HuH-7 (cell line): ENCODE data around the gene PRAMEF14.
"Not testable (repeated sequence)": the region's sequence is repeated elsewhere in the genome, so short reads cannot be mapped to it uniquely, and the experiment has no call there.

Source experiments
- DNase-seq: peaks from one replicate; pipeline ENCODE4 v3.0.0; 2011; ENCODE audit warnings: low spot score

The PRAMEF14 gene, protein sequence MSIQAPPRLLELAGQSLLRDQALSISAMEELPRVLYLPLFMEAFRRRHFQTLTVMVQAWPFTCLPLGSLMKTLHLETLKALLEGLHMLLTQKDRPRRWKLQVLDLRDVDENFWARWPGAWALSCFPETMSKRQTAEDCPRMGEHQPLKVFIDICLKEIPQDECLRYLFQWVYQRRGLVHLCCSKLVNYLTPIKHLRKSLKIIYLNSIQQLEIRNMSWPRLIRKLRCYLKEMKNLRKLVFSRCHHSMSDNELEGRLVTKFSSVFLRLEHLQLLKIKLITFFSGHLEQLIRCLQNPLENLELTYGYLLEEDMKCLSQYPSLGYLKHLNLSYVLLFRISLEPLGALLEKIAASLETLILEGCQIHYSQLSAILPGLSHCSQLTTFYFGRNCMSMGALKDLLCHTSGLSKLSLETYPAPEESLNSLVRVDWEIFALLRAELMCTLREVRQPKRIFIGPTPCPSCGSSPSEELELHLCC

DNA sequence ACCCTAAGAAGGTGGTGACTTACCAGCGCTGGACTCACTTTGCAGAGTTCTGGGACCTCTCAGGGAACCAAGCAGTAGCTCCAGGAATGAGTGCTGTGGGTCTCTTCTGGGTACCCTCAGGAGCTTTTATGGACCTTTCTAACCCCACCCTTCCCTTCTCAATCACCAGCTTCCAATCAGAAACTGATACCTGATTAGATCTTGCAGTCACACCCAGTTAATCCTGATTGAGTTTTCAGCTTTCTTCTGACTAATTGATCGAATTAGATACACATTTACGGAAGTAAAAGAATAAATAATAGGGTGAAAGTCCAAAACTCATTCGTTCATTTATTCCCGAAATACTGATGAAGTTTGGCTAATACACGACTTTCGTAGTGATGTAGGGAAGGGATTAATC lies at the start of gene PRAMEF14:
TSS of gene PRAMEF14 (minus strand) at position 101 of the 400 bp plus-strand sequence. CDS start 1,820 bp downstream, outside the sequence.
- not testable (repeated sequence) for DNase-seq

DNA sequence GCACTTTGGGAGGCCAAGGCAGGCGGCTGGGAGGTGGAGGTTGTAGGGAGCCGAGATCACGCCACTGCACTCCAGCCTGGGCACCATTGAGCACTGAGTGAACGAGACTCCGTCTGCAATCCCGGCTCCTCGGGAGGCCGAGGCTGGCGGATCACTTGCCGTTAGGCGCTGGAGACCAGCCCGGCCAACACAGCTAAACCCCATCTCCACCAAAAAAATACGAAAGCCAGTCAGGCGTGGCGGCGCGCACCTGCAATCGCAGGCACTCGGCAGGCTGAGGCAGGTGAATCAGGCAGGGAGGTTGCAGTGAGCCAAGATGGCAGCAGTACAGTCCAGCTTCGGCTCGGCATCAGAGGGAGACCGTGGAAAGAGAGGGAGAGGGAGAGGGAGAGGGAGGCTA lies 48.4 kb upstream of the PRAMEF14 start:
- not testable (repeated sequence) for DNase-seq

DNA sequence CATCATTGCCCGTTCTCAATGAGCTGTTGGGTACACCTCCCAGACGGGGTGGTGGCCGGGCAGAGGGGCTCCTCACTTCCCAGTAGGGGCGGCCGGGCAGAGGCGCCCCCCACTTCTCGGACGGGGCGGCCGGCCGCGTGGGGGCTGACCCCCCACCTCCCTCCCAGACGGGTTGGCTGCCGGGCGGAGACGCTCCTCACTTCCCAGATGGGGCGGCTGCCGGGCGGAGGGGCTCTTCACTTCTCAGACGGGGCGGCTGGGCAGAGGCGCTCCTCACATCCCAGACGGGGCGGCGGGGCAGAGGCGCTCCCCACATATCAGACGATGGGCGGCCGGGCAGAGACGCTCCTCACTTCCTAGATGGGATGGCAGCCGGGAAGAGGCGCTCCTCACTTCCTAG lies 47.8 kb upstream of the PRAMEF14 start:
- DNase-seq = not testable (repeated sequence)

DNA sequence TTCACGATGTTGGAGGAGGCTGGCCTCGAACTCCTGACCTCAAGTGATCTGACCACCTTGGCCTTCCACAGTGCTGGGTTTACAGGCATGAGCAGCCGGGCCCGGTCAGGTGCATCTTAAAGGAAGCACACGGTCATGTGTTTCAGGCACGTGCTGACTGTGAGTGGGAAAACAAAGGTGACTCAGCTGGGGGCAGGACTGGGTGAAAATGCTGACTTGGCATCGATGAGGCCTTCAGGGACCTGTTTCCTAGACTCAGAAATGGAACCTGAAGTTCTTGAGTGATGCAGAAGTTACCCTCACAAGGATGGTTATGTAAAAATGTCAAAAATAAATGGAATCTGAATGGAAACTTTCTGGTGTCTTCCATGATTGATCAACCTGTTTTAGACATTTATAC lies 46.1 kb upstream of the PRAMEF14 start:
- DNase-seq = not testable (repeated sequence)

DNA sequence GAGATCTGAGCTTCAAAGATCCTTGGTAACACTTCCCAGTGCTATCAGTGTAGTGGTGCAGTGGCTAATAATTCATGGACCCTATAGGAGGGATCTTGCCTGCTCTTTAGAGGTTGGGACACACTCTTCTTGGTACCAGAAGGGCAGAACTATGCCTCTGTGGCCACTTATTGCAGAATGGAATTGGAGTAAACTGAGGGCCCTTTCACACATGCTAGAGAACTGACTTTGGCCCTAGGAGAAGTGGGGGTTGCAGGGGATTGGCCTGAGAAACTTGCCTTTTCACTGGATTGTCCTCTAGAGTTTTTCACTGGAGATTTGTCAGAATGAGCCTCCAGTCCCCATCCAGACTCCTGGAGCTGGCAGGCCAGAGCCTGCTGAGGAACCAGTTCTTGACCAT lies 42.4 kb upstream of the PRAMEF14 start, which contains the start of gene PRAMEF17:
TSS of gene PRAMEF17 (plus strand) at position 301 of the 400 bp plus-strand sequence. CDS start at position 327, 26 bp downstream.
- DNase-seq = not testable (repeated sequence)

DNA sequence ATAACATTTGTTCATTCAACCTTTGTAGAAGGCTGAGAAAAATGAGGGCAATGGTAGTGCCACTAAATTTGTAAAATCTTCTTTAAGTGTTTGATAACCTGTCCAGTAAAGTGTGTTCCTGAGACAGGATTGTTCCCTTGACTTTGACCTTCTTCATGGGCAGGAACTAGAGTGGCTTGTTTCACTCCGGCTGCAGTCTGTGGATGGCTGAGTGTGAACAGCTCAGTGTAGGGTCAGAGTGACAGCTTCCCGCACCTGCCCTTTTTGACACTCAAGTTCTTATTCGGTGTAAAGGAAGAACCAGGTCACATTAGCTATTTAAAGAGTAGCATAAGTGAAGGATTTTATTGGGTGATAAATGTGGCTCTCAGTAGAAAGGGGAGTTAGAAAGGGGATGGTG lies 33.4 kb upstream of the PRAMEF14 start:
- DNase-seq = not testable (repeated sequence)

DNA sequence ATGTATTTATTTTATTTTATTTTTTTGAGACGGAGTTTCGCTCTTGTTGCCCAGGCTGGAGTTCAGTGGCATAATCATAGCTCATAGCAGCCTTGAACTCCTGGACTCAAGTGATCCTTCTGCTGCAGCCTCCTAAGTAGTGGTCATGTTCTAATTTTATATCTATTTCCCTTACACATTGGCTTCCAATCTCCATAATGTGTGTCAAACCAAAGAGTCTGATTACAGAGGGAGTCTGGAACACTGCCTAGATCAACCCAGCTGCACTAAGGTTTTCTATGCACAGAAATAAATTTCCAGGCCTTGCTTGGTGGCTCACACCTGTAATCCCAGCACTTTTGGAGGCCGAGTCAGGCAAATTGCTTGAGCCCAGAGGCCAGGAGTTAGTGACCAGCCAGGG lies 32.0 kb upstream of the PRAMEF14 start:
- DNase-seq = not testable (repeated sequence)

DNA sequence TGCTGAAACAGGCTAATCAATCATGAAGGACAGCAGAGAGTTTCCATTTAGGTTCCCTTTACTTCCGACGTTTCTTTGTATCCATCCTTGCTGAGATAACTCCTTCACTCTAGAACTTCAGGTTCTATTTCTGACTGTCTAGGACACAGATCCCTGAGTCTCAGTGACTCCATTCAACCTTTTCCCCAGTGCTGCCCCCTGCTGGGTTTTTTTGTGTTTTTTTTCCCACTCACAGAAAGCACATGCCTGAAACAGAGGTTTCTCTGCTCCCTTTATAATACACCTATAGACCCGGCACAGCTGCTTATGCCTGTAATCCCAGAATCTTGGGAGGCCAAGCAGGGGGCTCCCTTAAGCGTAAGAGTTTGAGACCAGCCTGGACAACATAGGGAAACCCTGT lies 21.6 kb upstream of the PRAMEF14 start:
- DNase-seq = peak; percentile 1

DNA sequence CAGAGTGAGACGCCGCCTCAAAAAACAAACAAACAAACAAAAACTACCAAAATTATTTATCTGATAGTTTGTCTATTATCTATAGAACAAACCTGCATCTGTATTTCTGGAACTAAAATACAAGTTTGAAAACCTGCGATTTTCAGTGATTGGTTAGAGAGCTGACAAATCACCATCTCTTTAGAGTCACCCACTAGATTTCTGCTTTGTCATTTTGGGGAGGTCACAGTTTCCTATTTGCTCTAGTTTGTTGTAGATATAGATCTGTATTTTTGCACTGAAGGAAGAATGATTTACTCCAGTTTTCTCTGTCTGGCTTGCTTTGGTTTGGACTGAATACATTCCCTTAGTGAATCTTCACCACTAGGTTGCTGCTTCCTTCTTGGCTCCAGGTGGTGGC lies 19.6 kb upstream of the PRAMEF14 start:
- not testable (repeated sequence) for DNase-seq

DNA sequence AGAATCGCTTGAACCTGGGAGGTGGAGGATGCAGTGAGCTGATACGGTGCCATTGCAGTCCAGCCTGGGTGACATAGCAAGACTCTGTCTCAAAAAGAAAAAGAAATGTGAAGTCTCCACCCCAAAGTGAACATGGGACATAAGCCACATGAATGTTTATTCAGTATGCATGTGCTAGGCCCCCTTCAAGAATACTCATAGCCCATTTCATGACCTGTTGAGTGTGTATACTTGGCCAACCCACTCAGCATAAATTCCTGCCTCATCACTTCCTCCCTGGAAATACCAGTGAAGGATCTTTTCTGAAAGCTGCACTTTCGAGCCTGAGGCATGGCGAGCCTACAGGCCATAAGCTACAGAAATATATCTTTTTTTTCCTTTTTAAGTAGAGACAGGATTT lies 18.0 kb upstream of the PRAMEF14 start:
- DNase-seq = not testable (repeated sequence)

DNA sequence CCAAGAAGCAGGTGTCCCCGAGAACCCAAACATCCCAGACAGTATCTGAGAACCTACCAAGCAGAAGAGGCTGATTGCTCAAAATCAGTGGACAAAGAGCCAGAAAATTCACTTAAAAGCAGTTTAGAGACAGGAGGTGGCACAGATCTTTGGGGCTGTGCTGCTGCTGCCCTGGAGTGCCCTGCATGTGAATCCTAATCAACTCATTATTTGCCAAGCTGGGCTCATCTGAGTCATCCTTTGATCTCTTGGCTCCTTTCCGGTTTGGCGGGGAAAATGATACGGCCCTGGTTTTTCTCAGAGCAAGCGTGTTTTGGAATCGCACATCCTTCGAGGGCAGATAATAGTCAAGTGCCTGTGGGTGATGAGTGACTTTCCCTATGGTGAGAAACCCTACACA lies 15.4 kb upstream of the PRAMEF14 start:
- DNase-seq = not testable (repeated sequence)

DNA sequence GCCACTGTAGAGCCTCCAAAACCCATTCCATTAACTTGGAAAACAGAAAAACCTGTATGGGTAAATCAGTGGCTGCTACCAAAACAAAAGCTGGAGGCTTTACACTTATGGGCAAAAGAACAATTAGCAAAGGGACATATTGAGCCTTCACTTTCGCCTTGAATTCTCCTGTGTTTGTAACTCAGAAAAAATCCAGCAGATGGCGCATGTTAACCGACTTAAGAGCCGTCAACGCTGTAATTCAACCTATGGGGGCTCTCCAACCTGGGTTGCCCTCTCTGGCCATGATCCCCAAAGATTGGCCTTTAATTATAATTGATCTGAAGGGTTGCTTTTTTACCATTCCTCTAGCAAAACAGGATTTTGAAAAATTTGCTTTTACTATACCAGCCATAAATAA lies 9.8 kb upstream of the PRAMEF14 start:
- peak; percentile 14 for DNase-seq

DNA sequence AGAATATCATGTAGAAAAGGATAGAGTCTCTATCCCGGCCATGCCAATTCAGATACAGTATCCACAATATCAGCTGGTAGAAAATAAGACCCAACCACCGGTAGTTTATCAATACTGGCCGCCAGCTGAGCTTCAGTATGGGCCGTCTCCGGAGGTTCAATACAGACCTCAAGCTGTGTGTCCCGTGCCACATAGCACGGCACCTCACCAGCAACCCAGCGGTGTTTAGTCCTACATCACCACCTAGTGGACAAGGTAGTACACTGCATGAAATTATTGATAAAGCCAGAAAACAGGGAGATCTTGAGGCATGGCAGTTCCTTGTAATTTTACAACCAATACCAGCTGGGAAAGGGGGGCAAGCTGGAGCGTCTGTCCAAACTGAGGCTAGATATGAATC lies 7.5 kb upstream of the PRAMEF14 start:
- not testable (repeated sequence) for DNase-seq

DNA sequence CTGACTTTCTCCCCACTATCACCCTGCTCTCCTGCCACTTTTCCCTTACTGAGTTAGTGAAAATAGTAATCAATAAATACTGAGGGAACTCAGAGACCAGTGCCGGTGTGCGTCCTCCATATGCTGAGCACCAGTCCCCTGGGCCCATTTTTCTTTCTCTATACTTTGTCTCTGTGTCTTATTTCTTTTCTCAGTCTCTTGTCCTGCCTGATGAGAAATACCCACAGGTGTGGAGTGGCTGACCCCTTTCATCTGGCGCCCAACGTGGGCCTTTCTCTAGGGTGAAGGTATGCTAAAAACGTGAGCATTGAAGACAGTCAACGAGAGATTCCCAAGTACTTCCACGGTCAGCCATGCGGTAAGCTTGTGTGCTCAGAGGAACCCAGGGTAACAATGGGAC lies 6.5 kb upstream of the PRAMEF14 start:
- not testable (repeated sequence) for DNase-seq

DNA sequence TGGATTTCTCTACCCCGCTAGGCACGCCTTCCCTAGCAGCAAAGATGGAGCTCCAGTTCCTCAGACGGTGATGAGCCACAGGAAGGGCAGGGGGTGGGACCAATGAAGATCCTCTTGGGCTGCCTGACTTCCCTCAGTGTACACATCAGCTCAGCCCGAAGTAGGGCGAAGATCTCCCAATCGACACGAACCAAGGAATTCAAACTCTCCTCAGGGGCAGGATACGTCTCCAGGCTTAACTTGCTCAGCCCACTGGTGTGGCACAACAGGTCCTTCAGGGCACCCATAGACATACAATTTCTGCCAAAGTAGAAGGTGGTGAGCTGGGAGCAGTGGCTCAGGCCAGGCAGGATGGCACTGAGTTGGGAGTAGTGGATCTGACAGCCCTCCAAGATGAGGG lies 4.4 kb downstream of the PRAMEF14 start:
- DNase-seq = not testable (repeated sequence)

DNA sequence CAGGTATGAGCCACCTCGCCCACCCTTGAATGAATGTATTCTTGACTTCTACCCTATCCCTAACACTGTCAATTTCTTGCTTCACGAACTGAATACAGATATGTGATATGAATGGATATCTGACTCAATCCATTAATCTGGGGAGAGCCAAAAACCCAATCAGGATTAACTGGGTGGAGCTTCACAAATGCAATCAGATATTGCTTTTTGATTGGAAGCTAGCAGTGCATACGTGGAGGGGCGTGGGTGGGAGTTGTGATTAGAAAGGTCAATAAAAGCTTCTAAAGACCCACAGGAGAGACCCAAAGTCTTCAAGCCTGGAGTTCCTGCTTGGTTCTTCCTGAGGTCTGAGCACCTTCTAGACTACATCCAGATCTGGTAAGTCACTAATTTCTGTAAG lies 31.7 kb downstream of the PRAMEF14 start, which contains the start of gene PRAMEF15:
TSS of gene PRAMEF15 (plus strand) at position 301 of the 400 bp plus-strand sequence. CDS start 2,827 bp downstream, outside the sequence.
- not testable (repeated sequence) for DNase-seq

DNA sequence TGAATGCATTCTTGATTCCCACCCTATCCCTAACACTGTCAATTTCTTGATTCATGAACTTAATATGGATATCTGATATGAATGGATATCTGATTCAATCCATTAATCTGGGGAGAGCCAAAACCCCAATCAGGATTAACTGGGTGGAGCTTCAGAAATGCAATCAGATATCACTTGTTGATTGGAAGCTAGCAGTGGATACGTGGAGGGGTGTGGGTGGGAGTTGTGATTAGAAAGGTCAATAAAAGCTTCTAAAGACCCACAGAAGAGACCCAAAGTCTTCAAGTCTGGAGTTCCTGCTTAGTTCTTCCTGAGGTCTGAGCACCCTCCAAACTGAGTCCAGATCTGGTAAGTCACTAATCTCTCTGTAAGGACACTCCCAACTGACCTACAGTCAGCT lies 43.7 kb downstream of the PRAMEF14 start, which contains the start of gene PRAMEF33:
TSS of gene PRAMEF33 (plus strand) at position 301 of the 400 bp plus-strand sequence. CDS start 2,416 bp downstream, outside the sequence.
- DNase-seq = not testable (repeated sequence)

DNA sequence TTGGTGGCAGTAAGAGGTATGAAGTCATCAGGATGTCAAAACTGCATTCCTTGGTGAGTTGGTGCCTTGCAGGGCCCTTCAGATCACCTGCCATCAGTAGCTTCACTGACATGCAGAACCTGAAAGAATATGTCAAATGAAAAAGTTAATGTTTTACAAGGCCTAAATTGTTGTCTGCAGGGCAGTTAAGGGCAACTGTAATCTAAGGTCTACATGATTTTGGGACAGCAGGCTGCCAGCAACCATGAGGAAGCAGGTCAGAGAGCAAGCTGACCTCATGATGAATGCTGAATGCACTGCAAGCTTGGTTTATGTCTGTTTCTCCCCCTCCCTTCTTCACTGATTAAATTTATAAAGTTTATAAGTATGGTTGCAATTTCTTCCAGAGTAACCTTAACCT lies 44.7 kb downstream of the PRAMEF14 start:
- DNase-seq = not testable (repeated sequence)

DNA sequence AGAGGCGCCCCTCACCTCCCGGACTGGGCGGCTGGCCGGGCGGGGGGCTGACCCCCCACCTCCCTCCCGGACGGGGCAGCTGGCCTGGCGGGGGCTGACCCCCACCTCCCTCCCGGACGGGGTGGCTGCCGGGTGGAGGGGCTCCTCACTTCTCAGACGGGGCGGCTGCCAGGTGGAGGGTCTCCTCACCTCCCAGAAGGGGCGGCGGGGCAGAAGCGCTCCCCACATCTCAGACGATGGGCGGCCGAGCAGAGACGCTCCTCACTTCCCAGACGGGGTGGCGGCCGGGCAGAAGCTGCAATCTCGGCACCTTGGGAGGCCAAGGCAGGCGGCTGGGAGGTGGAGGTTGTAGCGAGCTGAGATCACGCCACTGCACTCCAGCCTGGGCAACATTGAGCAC lies 48.2 kb downstream of the PRAMEF14 start:
- DNase-seq = not testable (repeated sequence)

DNA sequence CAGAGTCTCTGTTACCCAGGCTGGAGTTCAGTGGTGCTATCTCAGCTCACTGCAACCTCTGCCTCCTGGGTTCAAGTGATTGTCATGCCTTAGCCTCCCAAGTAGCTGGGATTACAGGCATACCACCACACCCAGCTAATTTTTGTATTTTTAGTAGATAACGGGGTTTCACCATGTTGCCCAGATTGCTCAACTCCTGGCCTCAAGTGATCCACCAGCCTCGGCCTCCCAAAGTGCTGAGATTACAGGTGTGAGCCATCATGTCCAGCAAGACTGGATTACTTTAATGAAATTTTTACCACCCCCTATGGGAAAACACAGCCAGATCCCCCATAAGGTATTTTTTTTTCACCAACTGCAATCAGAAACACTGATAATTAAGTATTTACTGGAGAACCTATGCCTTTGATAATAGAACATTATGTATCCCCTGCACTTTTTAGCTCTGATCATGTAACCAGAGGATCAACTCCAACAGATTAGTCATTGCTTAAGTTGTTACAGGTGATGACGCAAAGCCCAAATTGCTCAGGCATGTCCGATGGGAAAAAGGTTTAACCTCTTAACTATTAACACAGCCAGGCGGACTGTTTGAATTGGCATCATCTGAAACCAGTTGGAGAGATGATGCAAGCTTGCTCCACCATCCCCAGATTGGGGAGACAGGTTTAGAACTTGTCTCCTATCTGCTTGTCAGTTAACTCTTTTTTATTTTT lies 49.6 kb downstream of the PRAMEF14 start:
- not testable (repeated sequence) for DNase-seq
